ENCODE data around the gene CRYM.
A peak's percentile ranks its signal among the peaks of the same experiment; 100 is the strongest.
"Not testable (repeated sequence)": the region's sequence is repeated elsewhere in the genome, so short reads cannot be mapped to it uniquely, and the experiment has no call there.

Gene CRYM

DNA sequence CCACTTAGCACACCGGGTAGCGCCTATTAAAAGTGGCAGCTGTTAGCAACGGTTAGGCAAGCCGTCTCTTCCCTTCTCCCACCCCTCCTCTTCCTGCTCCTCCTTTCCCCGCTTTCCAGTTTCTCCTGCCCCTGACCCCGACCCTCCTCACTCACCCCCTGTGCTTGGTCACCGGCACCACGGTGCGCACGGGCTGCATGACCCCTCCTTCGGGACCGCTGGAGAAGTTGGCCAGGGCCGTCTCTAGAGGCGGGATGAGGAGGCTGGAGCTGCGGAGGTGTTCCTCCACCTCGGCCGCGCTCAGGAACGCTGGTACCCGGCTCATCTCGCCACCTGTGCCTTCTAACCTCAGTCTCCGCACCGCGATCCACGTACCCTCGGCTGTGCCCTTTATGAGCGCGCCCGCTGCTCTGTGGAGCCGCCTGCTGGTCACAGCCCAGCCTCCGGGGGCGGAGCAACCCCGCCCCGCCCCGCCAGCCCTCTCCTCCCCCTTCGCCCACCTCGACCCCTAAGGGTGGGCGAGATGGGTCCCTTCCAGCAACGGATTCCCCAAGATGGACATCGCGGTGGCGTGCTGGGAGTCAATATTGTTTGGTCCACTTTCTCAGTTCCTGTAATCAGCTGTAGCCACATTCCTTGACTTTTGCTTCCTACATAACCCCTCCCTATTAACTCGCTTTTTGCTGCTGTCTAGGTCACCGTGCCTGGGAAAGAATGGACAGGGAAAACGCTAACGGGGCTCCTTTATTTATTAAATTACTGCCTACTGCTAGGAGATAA is at the start of gene CRYM:
Gene CRYM (minus strand): TSS at position 364 of the 780 bp plus-strand sequence. CDS start 39 bp downstream, at position 325.
- TF ChIP-seq, protein P1, sequence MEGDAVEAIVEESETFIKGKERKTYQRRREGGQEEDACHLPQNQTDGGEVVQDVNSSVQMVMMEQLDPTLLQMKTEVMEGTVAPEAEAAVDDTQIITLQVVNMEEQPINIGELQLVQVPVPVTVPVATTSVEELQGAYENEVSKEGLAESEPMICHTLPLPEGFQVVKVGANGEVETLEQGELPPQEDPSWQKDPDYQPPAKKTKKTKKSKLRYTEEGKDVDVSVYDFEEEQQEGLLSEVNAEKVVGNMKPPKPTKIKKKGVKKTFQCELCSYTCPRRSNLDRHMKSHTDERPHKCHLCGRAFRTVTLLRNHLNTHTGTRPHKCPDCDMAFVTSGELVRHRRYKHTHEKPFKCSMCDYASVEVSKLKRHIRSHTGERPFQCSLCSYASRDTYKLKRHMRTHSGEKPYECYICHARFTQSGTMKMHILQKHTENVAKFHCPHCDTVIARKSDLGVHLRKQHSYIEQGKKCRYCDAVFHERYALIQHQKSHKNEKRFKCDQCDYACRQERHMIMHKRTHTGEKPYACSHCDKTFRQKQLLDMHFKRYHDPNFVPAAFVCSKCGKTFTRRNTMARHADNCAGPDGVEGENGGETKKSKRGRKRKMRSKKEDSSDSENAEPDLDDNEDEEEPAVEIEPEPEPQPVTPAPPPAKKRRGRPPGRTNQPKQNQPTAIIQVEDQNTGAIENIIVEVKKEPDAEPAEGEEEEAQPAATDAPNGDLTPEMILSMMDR (IDR thresholded peaks at IDR 0.05; ENCODE audit: extremely low read depth, insufficient read depth, missing control alignments): peak; percentile 83
- in situ Hi-C loops (cut with MboI; ENCODE audit: low pct_unique_long_range_greater_than_20kb, low sequenced_read_pairs, unreplicated experiment): loop anchor here (10.0 kb wide), 1 partner anchor 93 kb away; no protein-coding TSS in a partner anchor
- peak; percentile 81 for DNase-seq (ENCODE audit: low spot score)

DNA sequence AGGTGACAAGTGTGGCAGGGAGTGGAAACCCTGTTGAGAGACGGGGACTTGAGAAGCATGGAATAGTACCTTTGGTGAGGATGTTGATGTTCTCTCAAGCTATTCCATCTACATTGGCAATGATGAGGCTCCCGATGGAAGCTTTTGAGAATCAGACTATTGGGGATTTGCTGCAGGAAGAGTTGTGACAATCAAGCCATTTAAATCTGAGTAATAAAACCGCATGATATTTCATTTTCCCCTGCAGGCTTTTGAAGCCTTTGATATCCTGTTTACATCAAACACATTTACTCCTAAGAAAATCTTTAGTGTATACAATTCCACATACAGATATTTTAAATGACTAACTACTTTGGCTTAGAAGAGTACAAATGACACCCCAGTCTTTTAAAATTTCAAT is 49.0 kb upstream of the CRYM start:
- no peak for DNase-seq (ENCODE audit: low spot score)
- TF ChIP-seq, protein P1 (IDR thresholded peaks at IDR 0.05; ENCODE audit: extremely low read depth, insufficient read depth, missing control alignments): no peak
- in situ Hi-C loops (cut with MboI; ENCODE audit: low pct_unique_long_range_greater_than_20kb, low sequenced_read_pairs, unreplicated experiment): no loop called here

DNA sequence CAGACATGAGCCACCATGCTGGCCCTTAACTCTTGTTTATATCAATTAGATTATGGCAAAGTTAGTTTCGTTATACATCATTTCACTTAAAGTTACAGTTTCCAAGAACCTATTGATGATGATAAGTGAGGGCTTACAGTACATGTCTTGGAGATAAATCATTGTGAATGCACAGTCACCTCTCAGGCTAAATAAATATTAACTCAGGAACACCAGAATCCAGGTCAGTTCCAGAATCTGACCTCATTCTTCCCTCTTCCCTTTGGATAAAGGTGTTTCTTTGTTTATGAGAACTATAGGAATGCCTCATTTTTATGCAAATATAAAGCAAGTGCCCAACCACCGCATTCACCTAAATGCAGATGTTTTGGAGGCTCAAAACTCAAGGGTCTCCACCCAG is 48.4 kb upstream of the CRYM start:
- no peak for DNase-seq (ENCODE audit: low spot score)
- in situ Hi-C loops (cut with MboI; ENCODE audit: low pct_unique_long_range_greater_than_20kb, low sequenced_read_pairs, unreplicated experiment): no loop called here
- TF ChIP-seq, protein P1 (IDR thresholded peaks at IDR 0.05; ENCODE audit: extremely low read depth, insufficient read depth, missing control alignments): no peak

DNA sequence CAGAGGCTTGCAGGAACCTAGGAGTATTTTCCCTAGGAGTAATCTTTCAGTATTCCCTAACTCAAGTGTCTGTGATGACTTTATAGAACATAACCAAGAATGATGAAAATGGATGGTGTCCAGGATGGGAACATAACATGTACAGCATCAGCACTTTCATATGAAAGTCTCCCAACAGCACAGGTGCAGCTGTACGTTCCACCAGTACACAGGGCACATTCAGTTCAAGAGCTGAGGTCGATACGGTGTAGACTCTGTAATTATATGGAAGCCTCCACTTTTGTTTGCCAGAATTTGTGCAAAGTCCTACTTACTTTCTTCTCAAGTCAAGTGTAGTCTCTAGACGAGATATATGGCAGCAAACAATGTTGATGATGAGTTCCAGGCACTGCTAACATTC is 46.2 kb upstream of the CRYM start:
- TF ChIP-seq, protein P1 (IDR thresholded peaks at IDR 0.05; ENCODE audit: extremely low read depth, insufficient read depth, missing control alignments): no peak
- no peak for DNase-seq (ENCODE audit: low spot score)
- in situ Hi-C loops (cut with MboI; ENCODE audit: low pct_unique_long_range_greater_than_20kb, low sequenced_read_pairs, unreplicated experiment): no loop called here

DNA sequence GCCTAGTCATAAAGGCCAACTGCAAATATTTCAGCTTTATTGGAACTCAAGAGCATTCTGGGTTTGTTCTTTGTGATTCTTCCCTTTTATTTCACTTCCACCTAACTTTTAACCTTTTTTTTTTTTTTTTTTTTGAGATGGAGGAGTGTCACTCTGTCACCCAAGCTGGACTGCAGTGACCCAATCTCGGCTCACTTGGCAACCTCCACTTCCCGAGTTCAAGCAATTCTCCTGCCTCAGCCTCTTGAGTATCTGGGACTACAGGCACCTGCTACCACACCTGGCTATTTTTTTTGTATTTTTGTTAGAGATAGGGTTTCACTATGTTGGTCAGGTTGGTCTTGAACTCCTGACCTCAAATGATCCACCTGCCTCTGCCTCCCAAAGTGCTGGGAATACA is 44.2 kb upstream of the CRYM start:
- DNase-seq (ENCODE audit: low spot score); in situ Hi-C loops (cut with MboI; ENCODE audit: low pct_unique_long_range_greater_than_20kb, low sequenced_read_pairs, unreplicated experiment): not testable (repeated sequence)

DNA sequence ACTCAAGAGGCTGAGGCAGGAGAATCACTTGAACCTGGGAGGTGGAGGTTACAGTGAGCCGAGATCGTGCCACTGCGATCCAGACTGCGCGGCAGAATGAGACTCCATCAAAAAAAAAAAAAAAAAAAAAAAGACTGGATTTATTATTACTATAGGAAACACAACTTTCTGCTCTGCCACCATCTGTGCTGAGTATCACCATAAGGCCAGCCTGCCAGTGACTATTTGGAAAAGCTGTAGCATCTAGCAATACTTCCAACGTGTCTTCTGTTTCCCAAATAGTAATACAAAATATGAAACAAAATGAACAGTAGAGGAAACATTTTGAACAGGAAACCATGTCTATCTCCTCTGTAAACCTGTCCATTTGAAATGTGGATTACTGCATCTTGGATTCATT is 43.6 kb upstream of the CRYM start:
- TF ChIP-seq, protein P1 (IDR thresholded peaks at IDR 0.05; ENCODE audit: extremely low read depth, insufficient read depth, missing control alignments): no peak
- DNase-seq (ENCODE audit: low spot score): no peak
- in situ Hi-C loops (cut with MboI; ENCODE audit: low pct_unique_long_range_greater_than_20kb, low sequenced_read_pairs, unreplicated experiment): no loop called here

DNA sequence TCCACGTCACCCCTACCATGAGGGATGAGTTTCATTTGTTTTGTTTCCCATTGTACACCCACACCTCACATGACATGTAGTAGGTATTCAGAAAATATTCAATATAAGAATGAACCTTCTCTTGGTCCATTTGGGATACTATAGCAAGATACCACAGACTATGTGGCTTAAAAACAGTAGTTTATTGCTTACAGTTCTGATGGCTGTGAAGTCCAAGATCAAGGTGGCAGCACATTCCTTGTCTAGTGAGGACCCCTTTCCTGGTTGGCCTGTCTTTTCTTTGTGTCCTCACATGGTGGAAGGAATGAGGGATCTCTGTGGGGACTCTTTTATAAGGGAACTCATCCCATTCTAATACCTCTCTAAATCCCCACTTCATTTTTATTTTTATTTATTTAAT is 36.2 kb upstream of the CRYM start:
- in situ Hi-C loops (cut with MboI; ENCODE audit: low pct_unique_long_range_greater_than_20kb, low sequenced_read_pairs, unreplicated experiment): no loop called here
- DNase-seq (ENCODE audit: low spot score): no peak
- TF ChIP-seq, protein P1 (IDR thresholded peaks at IDR 0.05; ENCODE audit: extremely low read depth, insufficient read depth, missing control alignments): no peak

DNA sequence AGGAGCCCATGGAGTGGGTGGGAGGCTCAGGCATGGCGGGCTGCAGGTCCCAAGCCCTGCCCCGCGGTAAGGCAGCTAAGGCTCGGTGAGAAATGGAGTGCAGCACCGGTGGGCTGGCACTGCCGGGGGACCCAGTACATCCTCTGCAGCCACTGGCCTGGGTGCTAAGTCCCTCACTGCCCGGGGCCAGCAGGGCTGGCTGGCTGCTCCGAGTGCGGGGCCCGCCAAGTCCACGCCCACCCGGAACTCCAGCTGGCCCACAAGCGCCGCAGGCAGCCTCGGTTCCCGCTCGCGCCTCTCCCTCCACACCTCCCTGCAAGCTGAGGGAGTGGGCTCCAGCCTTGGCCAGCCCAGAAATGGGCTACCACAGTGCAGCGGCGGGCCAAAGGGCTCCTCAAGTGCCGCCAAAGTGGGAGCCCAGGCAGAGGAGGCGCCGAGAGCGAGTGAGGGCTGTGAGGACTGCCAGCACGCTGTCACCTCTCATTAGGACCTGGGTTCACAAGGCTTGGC is 34.8 kb upstream of the CRYM start:
- in situ Hi-C loops (cut with MboI; ENCODE audit: low pct_unique_long_range_greater_than_20kb, low sequenced_read_pairs, unreplicated experiment); DNase-seq (ENCODE audit: low spot score): not testable (repeated sequence)

DNA sequence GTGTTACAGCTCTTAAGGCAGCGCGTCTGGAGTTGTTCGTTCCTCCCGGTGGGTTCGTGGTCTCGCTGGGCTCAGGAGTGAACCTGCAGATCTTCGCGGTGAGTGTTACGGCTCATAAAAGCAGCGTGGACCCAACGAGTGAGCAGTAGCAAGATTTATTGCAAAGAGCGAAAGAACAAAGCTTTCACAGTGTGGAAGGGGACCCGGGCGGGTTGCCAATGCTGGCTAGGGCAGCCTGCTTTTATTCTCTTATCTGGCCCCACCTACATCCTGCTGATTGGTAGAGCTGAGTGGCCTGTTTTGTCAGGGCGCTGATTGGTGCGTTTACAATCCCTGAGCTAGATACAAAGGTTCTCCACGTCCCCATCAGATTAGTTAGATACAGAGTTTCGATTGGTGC is 34.0 kb upstream of the CRYM start:
- in situ Hi-C loops (cut with MboI; ENCODE audit: low pct_unique_long_range_greater_than_20kb, low sequenced_read_pairs, unreplicated experiment); DNase-seq (ENCODE audit: low spot score): not testable (repeated sequence)

DNA sequence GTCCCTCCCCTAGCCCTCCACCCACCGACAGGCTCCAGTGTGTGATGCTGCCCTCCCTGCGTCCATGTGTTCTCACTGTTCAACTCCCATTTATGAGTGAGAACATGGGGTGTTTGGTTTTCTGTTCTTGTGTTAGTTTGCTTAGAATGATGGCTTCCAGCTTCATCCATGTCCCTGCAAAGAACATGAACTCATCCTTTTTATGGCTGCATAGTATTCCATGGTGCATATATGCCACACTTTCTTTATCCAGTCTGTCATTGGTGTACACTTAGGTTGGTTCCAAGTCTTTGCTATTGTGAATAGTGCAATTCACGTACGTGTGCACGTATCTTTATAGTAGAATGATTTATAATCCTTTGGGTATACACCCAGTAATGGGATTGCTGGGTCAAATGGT is 28.6 kb upstream of the CRYM start:
- in situ Hi-C loops (cut with MboI; ENCODE audit: low pct_unique_long_range_greater_than_20kb, low sequenced_read_pairs, unreplicated experiment); DNase-seq (ENCODE audit: low spot score): not testable (repeated sequence)

Data from GM13977 (cell line).